Measurements from ENCODE around the gene AKAP9.
"Not testable (repeated sequence)": the region's sequence is repeated elsewhere in the genome, so short reads cannot be mapped to it uniquely, and the experiment has no call there.

Gene AKAP9

GRCh38 chr7:92092210-92092609 lies 151.5 kb downstream of the AKAP9 start:
- DNase-seq = no peak
- in situ Hi-C loops (cut with HindIII; ENCODE audit: low pct_ligation_motif_present, low pct_unique_long_range_greater_than_20kb, low sequenced_read_pairs) = no loop called here

- in situ Hi-C loops (cut with HindIII; ENCODE audit: low pct_ligation_motif_present, low pct_unique_long_range_greater_than_20kb, low sequenced_read_pairs) = no loop called here
- DNase-seq = no peak
Observed at GRCh38 chr7:92095380-92095779, 154.7 kb downstream of the AKAP9 start.

GRCh38 chr7:92100534-92100933 lies 159.9 kb downstream of the AKAP9 start:
- in situ Hi-C loops (cut with HindIII; ENCODE audit: low pct_ligation_motif_present, low pct_unique_long_range_greater_than_20kb, low sequenced_read_pairs) = no loop called here
- DNase-seq = no peak

- DNase-seq; in situ Hi-C loops (cut with HindIII; ENCODE audit: low pct_ligation_motif_present, low pct_unique_long_range_greater_than_20kb, low sequenced_read_pairs): not testable (repeated sequence)
Observed at GRCh38 chr7:92102862-92103261, 162.2 kb downstream of the AKAP9 start.

- DNase-seq = no peak
Observed at GRCh38 chr7:92108821-92109220, 168.2 kb downstream of the AKAP9 start.

GRCh38 chr7:92110857-92111256 lies 170.2 kb downstream of the AKAP9 start:
- DNase-seq = no peak
- in situ Hi-C loops (cut with HindIII; ENCODE audit: low pct_ligation_motif_present, low pct_unique_long_range_greater_than_20kb, low sequenced_read_pairs) = no loop called here

More at GRCh38 chr7:92108821-92109220, 168.2 kb downstream of the AKAP9 start:
- in situ Hi-C loops (cut with HindIII; ENCODE audit: low pct_ligation_motif_present, low pct_unique_long_range_greater_than_20kb, low sequenced_read_pairs) = no loop called here

- no peak for DNase-seq
- in situ Hi-C loops (cut with HindIII; ENCODE audit: low pct_ligation_motif_present, low pct_unique_long_range_greater_than_20kb, low sequenced_read_pairs) = no loop called here
Observed at GRCh38 chr7:92115821-92116220, 175.2 kb downstream of the AKAP9 start.

GRCh38 chr7:92116949-92117348 lies 176.3 kb downstream of the AKAP9 start:
- in situ Hi-C loops (cut with HindIII; ENCODE audit: low pct_ligation_motif_present, low pct_unique_long_range_greater_than_20kb, low sequenced_read_pairs) = no loop called here
- DNase-seq = no peak

GRCh38 chr7:92119213-92119759 lies 178.6 kb downstream of the AKAP9 start:
- in situ Hi-C loops (cut with HindIII; ENCODE audit: low pct_ligation_motif_present, low pct_unique_long_range_greater_than_20kb, low sequenced_read_pairs) = no loop called here
- no peak for DNase-seq

- in situ Hi-C loops (cut with HindIII; ENCODE audit: low pct_ligation_motif_present, low pct_unique_long_range_greater_than_20kb, low sequenced_read_pairs) = no loop called here
- no peak for DNase-seq
Observed at GRCh38 chr7:92121681-92122080, 181.0 kb downstream of the AKAP9 start.

GRCh38 chr7:92131093-92131492 lies 190.4 kb downstream of the AKAP9 start:
- DNase-seq = no peak
- in situ Hi-C loops (cut with HindIII; ENCODE audit: low pct_ligation_motif_present, low pct_unique_long_range_greater_than_20kb, low sequenced_read_pairs) = no loop called here

- DNase-seq = no peak
- in situ Hi-C loops (cut with HindIII; ENCODE audit: low pct_ligation_motif_present, low pct_unique_long_range_greater_than_20kb, low sequenced_read_pairs) = no loop called here
Observed at GRCh38 chr7:92131764-92132330, 191.2 kb downstream of the AKAP9 start.

- in situ Hi-C loops (cut with HindIII; ENCODE audit: low pct_ligation_motif_present, low pct_unique_long_range_greater_than_20kb, low sequenced_read_pairs) = no loop called here
- DNase-seq = no peak
Observed at GRCh38 chr7:92133133-92133736, 192.6 kb downstream of the AKAP9 start.

GRCh38 chr7:92133737-92134270 lies 193.1 kb downstream of the AKAP9 start:
- in situ Hi-C loops (cut with HindIII; ENCODE audit: low pct_ligation_motif_present, low pct_unique_long_range_greater_than_20kb, low sequenced_read_pairs) = no loop called here
- DNase-seq = peak; percentile 65

- peak; percentile 96 for DNase-seq
- in situ Hi-C loops (cut with HindIII; ENCODE audit: low pct_ligation_motif_present, low pct_unique_long_range_greater_than_20kb, low sequenced_read_pairs) = no loop called here
Observed at GRCh38 chr7:92134271-92135051, 193.8 kb downstream of the AKAP9 start, which contains the start of gene CYP51A1. TSS of gene CYP51A1 (minus strand) at chr7:92134477. CDS start at chr7:92134364, 113 bp downstream.

GRCh38 chr7:92135052-92135889 lies 194.6 kb downstream of the AKAP9 start:
- peak; percentile 44 for DNase-seq
- in situ Hi-C loops (cut with HindIII; ENCODE audit: low pct_ligation_motif_present, low pct_unique_long_range_greater_than_20kb, low sequenced_read_pairs) = no loop called here

- no peak for DNase-seq
- in situ Hi-C loops (cut with HindIII; ENCODE audit: low pct_ligation_motif_present, low pct_unique_long_range_greater_than_20kb, low sequenced_read_pairs) = no loop called here
Observed at GRCh38 chr7:92137557-92137956, 196.9 kb downstream of the AKAP9 start.

GRCh38 chr7:92141161-92141560 lies 200.5 kb downstream of the AKAP9 start:
- in situ Hi-C loops (cut with HindIII; ENCODE audit: low pct_ligation_motif_present, low pct_unique_long_range_greater_than_20kb, low sequenced_read_pairs) = no loop called here
- DNase-seq = no peak
